Measurements from ENCODE around the gene TOPBP1. TPM values are rescaled to one million over a fixed set of nuclear protein-coding genes. Genes with fewer than 3 reads are reported as not detected.
"Not testable (repeated sequence)": the region's sequence is repeated elsewhere in the genome, so short reads cannot be mapped to it uniquely, and the experiment has no call there.

Gene TOPBP1
- total RNA-seq = 47.3 TPM

GRCh38 chr3:133661454-133662277, at the start of gene TOPBP1:
Gene TOPBP1 (minus strand): TSS chr3:133661941. CDS start chr3:133661127, 814 bp downstream.
- peak; percentile 82 to 86 for DNase-seq (ENCODE audit: low spot score in 2 of 2)
- no peak for FAIRE-seq

GRCh38 chr3:133711013-133711412, 49.3 kb upstream of the TOPBP1 start:
- DNase-seq (ENCODE audit: low spot score in 2 of 2) = no peak
- no peak for FAIRE-seq

- DNase-seq (ENCODE audit: low spot score in 2 of 2) = no peak
- no peak for FAIRE-seq
These were observed 47.5 kb upstream of the TOPBP1 start for GRCh38 chr3:133709139-133709750.

- FAIRE-seq (no peak), DNase-seq (ENCODE audit: low spot score in 2 of 2) (no peak)
These were observed 44.3 kb upstream of the TOPBP1 start for GRCh38 chr3:133706033-133706432.

GRCh38 chr3:133703915-133704314, 42.2 kb upstream of the TOPBP1 start:
- DNase-seq (ENCODE audit: low spot score in 2 of 2) (no peak), FAIRE-seq (no peak)

- no peak for DNase-seq (ENCODE audit: low spot score in 2 of 2)
- FAIRE-seq = no peak
These were observed 40.0 kb upstream of the TOPBP1 start for GRCh38 chr3:133701435-133702358.

- FAIRE-seq = no peak
- DNase-seq (ENCODE audit: low spot score in 2 of 2) = no peak
These were observed 38.6 kb upstream of the TOPBP1 start for GRCh38 chr3:133700351-133700750.

- FAIRE-seq (no peak), DNase-seq (ENCODE audit: low spot score in 2 of 2) (no peak)
These were observed 38.2 kb upstream of the TOPBP1 start for GRCh38 chr3:133699903-133700302.

- no peak for DNase-seq (ENCODE audit: low spot score in 2 of 2)
- no peak for FAIRE-seq
These were observed 37.7 kb upstream of the TOPBP1 start for GRCh38 chr3:133699467-133699866.

GRCh38 chr3:133697960-133698359, 36.2 kb upstream of the TOPBP1 start:
- DNase-seq (ENCODE audit: low spot score in 2 of 2) (no peak), FAIRE-seq (no peak)

- DNase-seq (ENCODE audit: low spot score in 2 of 2) = no peak
- FAIRE-seq = no peak
These were observed 33.9 kb upstream of the TOPBP1 start for GRCh38 chr3:133695560-133696171.

GRCh38 chr3:133694288-133695268, 32.8 kb upstream of the TOPBP1 start:
- DNase-seq (ENCODE audit: low spot score in 2 of 2) = no peak
- no peak for FAIRE-seq

- FAIRE-seq (no peak), DNase-seq (ENCODE audit: low spot score in 2 of 2) (no peak)
These were observed 32.1 kb upstream of the TOPBP1 start for GRCh38 chr3:133693821-133694220.

GRCh38 chr3:133692759-133693158, 31.0 kb upstream of the TOPBP1 start:
- DNase-seq (ENCODE audit: low spot score in 2 of 2) = no peak
- FAIRE-seq = no peak

GRCh38 chr3:133691273-133692107, 29.7 kb upstream of the TOPBP1 start:
- DNase-seq (ENCODE audit: low spot score in 2 of 2) = no peak
- no peak for FAIRE-seq

- FAIRE-seq; DNase-seq (ENCODE audit: low spot score in 2 of 2): not testable (repeated sequence)
These were observed 16.3 kb upstream of the TOPBP1 start for GRCh38 chr3:133677993-133678392.

GRCh38 chr3:133676336-133677118, 14.8 kb upstream of the TOPBP1 start:
- FAIRE-seq (no peak), DNase-seq (ENCODE audit: low spot score in 2 of 2) (no peak)
